K562 (cell line): ENCODE measurements around the gene STPG2. TPM values are rescaled to one million over a fixed set of nuclear protein-coding genes. Genes with fewer than 3 reads are reported as not detected.

Experiments
- ATAC-seq: fragments of 200-7000 bp; cut with Tn5 transposase; 3 replicates; pipeline ENCODE4 v1.9.1; 2020; ENCODE audit warnings: moderate library complexity
- BruUV-seq: library from RNA; stranded (reverse); fragments of 400-500 nt; replicated peaks from 2 replicates; lab custom pipeline; 2021; lab: Mats Ljungman, UMichigan
- CTCF ChIA-PET: fragments of 300-600 bp; formaldehyde crosslinking; extraction: SDS; loops from one replicate; lab custom pipeline; 2021; ENCODE audit warnings: low intra/inter-chr PET ratio; lab: Yijun Ruan, JAX
- POLR2A ChIA-PET: fragments of 300-600, 350-650 bp; sonication (Branson Sonifier 250); formaldehyde crosslinking; extraction: SDS; loops from one replicate; lab custom pipeline; 2021; ENCODE audit warnings: antibody characterized with exemption, inconsistent platforms; lab: Yijun Ruan, JAX
- DNase-seq, 4 experiments: peaks; one replicate each; pipeline versions ENCODE4 v3.0.0 to v3.0.0-alpha.2; 2011 to 2018; ENCODE audit warnings: low spot score in 3 of 4, mixed read lengths in 3 of 4; ENCODE audit errors: extremely low read depth in 1 of 4
- FAIRE-seq: peaks from 2 replicates; lab custom pipeline; 2011; peaks lifted over from hg19 to GRCh38; lab: Jason Lieb, UNC
- H2AFZ ChIP-seq: 2 replicates; pipeline ENCODE4 v1.6.0; 2011; ENCODE audit warnings: low read depth, low read length, control low read depth, inconsistent platforms
- H3K27ac ChIP-seq: fragments of 200-600 bp; 3 replicates; pipeline ENCODE4 v1.8.0; 2011; ENCODE audit warnings: low read depth, mild to moderate bottlenecking, control low read depth, inconsistent platforms, low read length, moderate library complexity, mixed read lengths; ENCODE audit errors: extremely low read depth
- H3K27me3 ChIP-seq, 2 experiments: fragments of 300-600 bp in 1 of 2; 2 replicates in 1 of 2; 3 replicates in 1 of 2; pipeline versions ENCODE4 v1.6.0 to v1.8.0; 2011; ENCODE audit warnings: inconsistent platforms in 2 of 2, low read length in 2 of 2, mild to moderate bottlenecking in 1 of 2, mixed read lengths in 1 of 2, moderate library complexity in 1 of 2; ENCODE audit not compliant: control insufficient read depth in 2 of 2, insufficient read depth in 2 of 2
- H3K36me3 ChIP-seq: fragments of 300-600 bp; 3 replicates; pipeline ENCODE4 v1.8.0; 2011; ENCODE audit warnings: mild to moderate bottlenecking, low read length, inconsistent platforms; ENCODE audit not compliant: control insufficient read depth, insufficient read depth
- H3K4me1 ChIP-seq, 2 experiments: fragments of 200-600 bp in 1 of 2; replicated peaks in 1 of 2; 2 replicates in 1 of 2; 3 replicates in 1 of 2; pipeline versions ENCODE4 v1.5.1 to v1.8.0; 2011; ENCODE audit warnings: inconsistent platforms in 2 of 2, low read length in 2 of 2, mild to moderate bottlenecking in 1 of 2, mixed read lengths in 1 of 2, moderate library complexity in 1 of 2; ENCODE audit not compliant: control insufficient read depth in 2 of 2, insufficient read depth in 2 of 2
- H3K4me2 ChIP-seq: 2 replicates; pipeline ENCODE4 v1.6.1; 2011; ENCODE audit warnings: low read length, control low read depth, inconsistent platforms, mixed read lengths; ENCODE audit not compliant: insufficient read depth
- H3K4me3 ChIP-seq: fragments of 200-600 bp; sonication (generic), shearing (Covaris generic); 2 replicates; pipeline ENCODE4 v1.5.1; 2016; ENCODE audit warnings: control low read depth, inconsistent platforms
- H3K79me2 ChIP-seq: fragments of 200-600 bp; 3 replicates; pipeline ENCODE4 v1.8.0; 2011; ENCODE audit warnings: low read length, inconsistent platforms; ENCODE audit not compliant: control insufficient read depth, insufficient read depth
- H3K9ac ChIP-seq, 2 experiments: 2 replicates each; pipeline versions ENCODE4 v1.6.0 to v1.6.1; 2011; ENCODE audit warnings: low read depth in 2 of 2, low read length in 2 of 2, control low read depth in 1 of 2, inconsistent platforms in 1 of 2, mild to moderate bottlenecking in 1 of 2, mixed read lengths in 1 of 2; ENCODE audit not compliant: insufficient read depth in 1 of 2
- H3K9me1 ChIP-seq: one replicate; pipeline ENCODE4 v1.6.0; 2011; ENCODE audit warnings: inconsistent platforms, mild to moderate bottlenecking, low read length, moderate library complexity; ENCODE audit not compliant: control insufficient read depth, insufficient read depth
- H3K9me3 ChIP-seq: replicated peaks from 2 replicates; pipeline ENCODE4 v1.5.1; 2011; ENCODE audit warnings: low read depth, low read length, inconsistent platforms; ENCODE audit not compliant: control insufficient read depth, insufficient read depth
- H4K20me1 ChIP-seq: replicated peaks from 2 replicates; pipeline ENCODE4 v1.6.1; 2011; ENCODE audit warnings: low read length, inconsistent platforms, mixed read lengths; ENCODE audit not compliant: control insufficient read depth, insufficient read depth
- ERF ChIP-seq: fragments of 450-650 bp; formaldehyde crosslinking; IDR thresholded peaks from 2 replicates; pipeline ENCODE4 v1.4.0; 2020; ENCODE audit warnings: mild to moderate bottlenecking, mixed read lengths
- FUS ChIP-seq: fragments of 200-400 bp; formaldehyde crosslinking; optimal IDR thresholded peaks from 2 replicates; pipeline ENCODE3; 2017; ENCODE audit warnings: low read depth, low read length
- IFI16 ChIP-seq: fragments of 250-450 bp; sonication (Bioruptor Pico); IDR thresholded peaks from 2 replicates; pipeline ENCODE4 v2.1.2; 2022; ENCODE audit warnings: mild to moderate bottlenecking, inconsistent platforms
- MYNN ChIP-seq, 2 experiments: sonication (generic); formaldehyde crosslinking in 1 of 2; IDR thresholded peaks; 2 replicates each; pipeline versions ENCODE4 v1.5.0 to v1.6.1; 2016 to 2020; ENCODE audit warnings: antibody characterized with exemption in 1 of 2, missing genetic modification reagents in 1 of 2
- POLR2A ChIP-seq: fragments of 450-650 bp; conservative IDR thresholded peaks from 2 replicates; pipeline ENCODE4 v1.6.1; 2016
- WGBS: fragments of 100-300 bp; shearing (Covaris generic); methylation state at CpG from one replicate; pipeline ENCODE4 v1.1.6; 2016; ENCODE audit warnings: low coverage, mixed read lengths; ENCODE audit not compliant: insufficient coverage; ENCODE audit errors: missing lambda C conversion rate; 5-methylcytosine and 5-hydroxymethylcytosine counted together
- in situ Hi-C: fragments of 300-500 bp; cut with MboI; formaldehyde crosslinking; loops from 4 replicates; pipeline ENCODE4 v1.15.0; 2018; ENCODE audit warnings: inconsistent platforms, mixed read lengths
- intact Hi-C: fragments of 100-400 bp; cut with micrococcal nuclease; formaldehyde crosslinking; loops from 2 replicates; pipeline ENCODE4 v1.14.2; 2022
- polyA plus RNA-seq, 8 experiments: library from polyadenylated mRNA; depleted of rRNA in 4 of 8; stranded (reverse) in 5 of 8; unstranded in 3 of 8; fragments of >200 nt; fragmentation: Nextera tagmentation in 2 of 8; fragmentation: Illumina TruSeq in 1 of 8; extraction: Ambion mirVana in 2 of 8; extraction: Trizol in 1 of 8; gene quantifications; 2 replicates each; pipeline versions ENCODE4 v1.2.1 to v1.2.3, GENCODE V29; 2011 to 2014; ENCODE audit warnings: inconsistent platforms in 1 of 8, missing spikeins in 1 of 8
- total RNA-seq, 7 experiments: library from RNA; depleted of rRNA in 6 of 7; stranded (reverse); fragments of >200 nt in 6 of 7; fragmentation: Illumina TruSeq in 2 of 7; extraction: Trizol in 2 of 7; gene quantifications; 2 replicates each; pipeline versions ENCODE4 v1.2.1 to v1.2.3, GENCODE V29; 2011 to 2021; ENCODE audit warnings: low replicate concordance in 1 of 7

STPG2 gene
- total and polyA plus RNA-seq, 9 of the 15 experiments (the other 6 are each of a cell fraction or from before 2014, with no cell fraction given), result not detected

GRCh38 chr4:98151145-98151924 is 8.1 kb upstream of the STPG2 start:
- H3K4me3 ChIP-seq, result no peak overlapping the region
- POLR2A ChIA-PET, result no interaction called here
- no peaks in the 10 kb centered on the region for H4K20me1 ChIP-seq
- H3K27ac ChIP-seq, result no peak overlapping the region
- WGBS, result 15% methylated on average over 4 of the region's 4 CpGs
- DNase-seq, result no peak
- no peak for ATAC-seq
- no peaks in the 10 kb centered on the region for H3K79me2 ChIP-seq
- peak; percentile 6 for FAIRE-seq
- no peaks in the 10 kb centered on the region for H3K4me1 ChIP-seq
- H3K4me2 ChIP-seq, result no peak overlapping the region
- no peaks in the 10 kb centered on the region for H3K27me3 ChIP-seq
- H3K9ac ChIP-seq, result no peak overlapping the region
- TF ChIP-seq MYNN (IDR thresholded peaks at IDR 0.05) (no peak), MYNN (CRISPR knock-in tag; IDR thresholded peaks at IDR 0.05) (no peak), ERF (no peak), IFI16 (CRISPR knock-in tag) (no peak), POLR2A (no peak), FUS (no peak)
- CTCF ChIA-PET, result no interaction called here
- no TSS peak for BruUV-seq
- H3K9me3 ChIP-seq, result no peaks in the 10 kb centered on the region
- H2AFZ ChIP-seq, result 0 out of 2 replicates have a peak overlapping the region, but pooled peaks have one; percentile 4
- no peaks in the 10 kb centered on the region for H3K9me1 ChIP-seq
- no peaks in the 10 kb centered on the region for H3K36me3 ChIP-seq
- intact Hi-C loops (loop anchor here (5.0 to 10.0 kb wide), 3 partner anchors 236 to 1256 kb away; no protein-coding TSS in a partner anchor), in situ Hi-C loops (no loop called here)
